K562 (cell line): ENCODE measurements around the gene HEXIM1. TPM values are rescaled to one million over a fixed set of nuclear protein-coding genes. Genes with fewer than 3 reads are reported as not detected.

Source experiments
- ARID4B ChIP-seq: sonication (generic); formaldehyde crosslinking; IDR thresholded peaks from 2 replicates; pipeline ENCODE4 v1.8.0; 2022; ENCODE audit warnings: mild to moderate bottlenecking, missing genetic modification reagents
- BCOR ChIP-seq: fragments of 450-650 bp; IDR thresholded peaks from 2 replicates; pipeline ENCODE4 v1.6.1; 2016
- FIP1L1 ChIP-seq: fragments of 200-400 bp; formaldehyde crosslinking; IDR thresholded peaks from 2 replicates; pipeline ENCODE4 v1.6.1; 2018; ENCODE audit warnings: mild to moderate bottlenecking, low read depth, low read length; ENCODE audit not compliant: poor library complexity, severe bottlenecking
- IRF2 ChIP-seq: sonication (generic); formaldehyde crosslinking; IDR thresholded peaks from 2 replicates; pipeline ENCODE4 v1.8.1; 2022; ENCODE audit warnings: mild to moderate bottlenecking, missing genetic modification reagents
- MTA3 ChIP-seq: fragments of 450-650 bp; formaldehyde crosslinking; IDR thresholded peaks from 2 replicates; pipeline ENCODE4 v1.6.1; 2017; ENCODE audit warnings: mild to moderate bottlenecking, borderline replicate concordance
- NCOA6 ChIP-seq: fragments of 450-650 bp; IDR thresholded peaks from 2 replicates; pipeline ENCODE4 v1.6.1; 2017; ENCODE audit warnings: mild to moderate bottlenecking
- POLR2A ChIP-seq: fragments of 450-650 bp; conservative IDR thresholded peaks from 2 replicates; pipeline ENCODE4 v1.6.1; 2016
- RAD51 ChIP-seq: fragments of 450-650 bp; IDR thresholded peaks from 2 replicates; pipeline ENCODE4 v1.7.1; 2016; ENCODE audit warnings: low read depth, mild to moderate bottlenecking, borderline replicate concordance
- RREB1 ChIP-seq: fragments of 250-450 bp; sonication (Bioruptor Pico); IDR thresholded peaks from 2 replicates; pipeline ENCODE4 v1.4.0; 2020
- RUNX1 ChIP-seq: sonication (generic); IDR thresholded peaks from 2 replicates; pipeline ENCODE4 v1.6.1; 2016; ENCODE audit warnings: antibody characterized with exemption, low read depth
- SNIP1 ChIP-seq: fragments of 450-650 bp; IDR thresholded peaks from 2 replicates; pipeline ENCODE4 v1.7.1; 2017; ENCODE audit warnings: low read depth, mild to moderate bottlenecking
- ZBTB9 ChIP-seq: fragments of 450-650 bp; formaldehyde crosslinking; IDR thresholded peaks from 2 replicates; pipeline ENCODE4 v1.4.0; 2020; ENCODE audit warnings: mild to moderate bottlenecking, moderate library complexity
- polyA plus RNA-seq, 8 experiments: library from polyadenylated mRNA; depleted of rRNA in 4 of 8; stranded (reverse) in 5 of 8; unstranded in 3 of 8; fragments of >200 nt; fragmentation: Nextera tagmentation in 2 of 8; fragmentation: Illumina TruSeq in 1 of 8; extraction: Ambion mirVana in 2 of 8; extraction: Trizol in 1 of 8; gene quantifications; 2 replicates each; pipeline versions ENCODE4 v1.2.1 to v1.2.3, GENCODE V29; 2011 to 2014; ENCODE audit warnings: inconsistent platforms in 1 of 8, missing spikeins in 1 of 8
- total RNA-seq, 7 experiments: library from RNA; depleted of rRNA in 6 of 7; stranded (reverse); fragments of >200 nt in 6 of 7; fragmentation: Illumina TruSeq in 2 of 7; extraction: Trizol in 2 of 7; gene quantifications; 2 replicates each; pipeline versions ENCODE4 v1.2.1 to v1.2.3, GENCODE V29; 2011 to 2021; ENCODE audit warnings: low replicate concordance in 1 of 7
- TF ChIP-seq, protein P1 (sequence below): fragments of 450-650 bp; IDR thresholded peaks from 2 replicates; pipeline ENCODE4 v1.6.1; 2016; ENCODE audit warnings: borderline replicate concordance

HEXIM1 gene
- total and polyA plus RNA-seq, 9 of the 15 experiments (the other 6 are each of a cell fraction or from before 2014, with no cell fraction given) = 1.4 to 28.3 (median 9.1) TPM

DNA sequence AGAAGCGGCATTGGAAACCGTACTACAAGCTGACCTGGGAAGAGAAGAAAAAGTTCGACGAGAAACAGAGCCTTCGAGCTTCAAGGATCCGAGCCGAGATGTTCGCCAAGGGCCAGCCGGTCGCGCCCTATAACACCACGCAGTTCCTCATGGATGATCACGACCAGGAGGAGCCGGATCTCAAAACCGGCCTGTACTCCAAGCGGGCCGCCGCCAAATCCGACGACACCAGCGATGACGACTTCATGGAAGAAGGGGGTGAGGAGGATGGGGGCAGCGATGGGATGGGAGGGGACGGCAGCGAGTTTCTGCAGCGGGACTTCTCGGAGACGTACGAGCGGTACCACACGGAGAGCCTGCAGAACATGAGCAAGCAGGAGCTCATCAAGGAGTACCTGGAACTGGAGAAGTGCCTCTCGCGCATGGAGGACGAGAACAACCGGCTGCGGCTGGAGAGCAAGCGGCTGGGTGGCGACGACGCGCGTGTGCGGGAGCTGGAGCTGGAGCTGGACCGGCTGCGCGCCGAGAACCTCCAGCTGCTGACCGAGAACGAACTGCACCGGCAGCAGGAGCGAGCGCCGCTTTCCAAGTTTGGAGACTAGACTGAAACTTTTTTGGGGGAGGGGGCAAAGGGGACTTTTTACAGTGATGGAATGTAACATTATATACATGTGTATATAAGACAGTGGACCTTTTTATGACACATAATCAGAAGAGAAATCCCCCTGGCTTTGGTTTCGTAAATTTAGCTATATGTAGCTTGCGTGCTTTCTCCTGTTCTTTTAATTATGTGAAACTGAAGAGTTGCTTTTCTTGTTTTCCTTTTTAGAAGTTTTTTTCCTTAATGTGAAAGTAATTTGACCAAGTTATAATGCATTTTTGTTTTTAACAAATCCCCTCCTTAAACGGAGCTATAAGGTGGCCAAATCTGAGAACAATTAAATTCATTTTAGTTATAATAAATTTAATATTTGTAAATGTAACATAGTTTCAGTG lies 1.7 kb downstream of the HEXIM1 start (continued):
- peak; percentile 29; the same call in 1 of the 2 replicates for TF ChIP-seq RREB1 (CRISPR knock-in tag)
- no peak for TF ChIP-seq RUNX1
- peak; percentile 95 for TF ChIP-seq SNIP1
- 0 out of 2 replicates have a peak, but pooled peaks have one; percentile 26 for TF ChIP-seq BCOR
- TF ChIP-seq ZBTB9 = 0 out of 2 replicates have a peak, but pooled peaks have one; percentile 28
- peak; percentile 4; the same call in 1 of the 2 replicates for TF ChIP-seq NCOA6
- TF ChIP-seq, protein P1, sequence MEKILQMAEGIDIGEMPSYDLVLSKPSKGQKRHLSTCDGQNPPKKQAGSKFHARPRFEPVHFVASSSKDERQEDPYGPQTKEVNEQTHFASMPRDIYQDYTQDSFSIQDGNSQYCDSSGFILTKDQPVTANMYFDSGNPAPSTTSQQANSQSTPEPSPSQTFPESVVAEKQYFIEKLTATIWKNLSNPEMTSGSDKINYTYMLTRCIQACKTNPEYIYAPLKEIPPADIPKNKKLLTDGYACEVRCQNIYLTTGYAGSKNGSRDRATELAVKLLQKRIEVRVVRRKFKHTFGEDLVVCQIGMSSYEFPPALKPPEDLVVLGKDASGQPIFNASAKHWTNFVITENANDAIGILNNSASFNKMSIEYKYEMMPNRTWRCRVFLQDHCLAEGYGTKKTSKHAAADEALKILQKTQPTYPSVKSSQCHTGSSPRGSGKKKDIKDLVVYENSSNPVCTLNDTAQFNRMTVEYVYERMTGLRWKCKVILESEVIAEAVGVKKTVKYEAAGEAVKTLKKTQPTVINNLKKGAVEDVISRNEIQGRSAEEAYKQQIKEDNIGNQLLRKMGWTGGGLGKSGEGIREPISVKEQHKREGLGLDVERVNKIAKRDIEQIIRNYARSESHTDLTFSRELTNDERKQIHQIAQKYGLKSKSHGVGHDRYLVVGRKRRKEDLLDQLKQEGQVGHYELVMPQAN = peak; percentile 28; the same call in 1 of the 2 replicates
- no peak for TF ChIP-seq IRF2 (CRISPR knock-in tag)
- peak; percentile 17 for TF ChIP-seq FIP1L1
- peak; percentile 42; the same call in 1 of the 2 replicates for TF ChIP-seq MTA3
- TF ChIP-seq POLR2A = peak; percentile 30; the same call in 1 of the 2 replicates
- TF ChIP-seq RAD51 = no peak
- peak; percentile 24 for TF ChIP-seq ARID4B (CRISPR knock-in tag)
